CD4-positive, alpha-beta T cell treated with Interleukin-2 at 100 ng/mL for 4 hours (primary cell): ENCODE results near the gene TAS2R50.
"Not testable (repeated sequence)": the region's sequence is repeated elsewhere in the genome, so short reads cannot be mapped to it uniquely, and the experiment has no call there.

Source experiments
- DNase-seq: peaks from one replicate; pipeline ENCODE4 v3.0.0-alpha.2; 2020; ENCODE audit warnings: low spot score

TAS2R50 gene, protein sequence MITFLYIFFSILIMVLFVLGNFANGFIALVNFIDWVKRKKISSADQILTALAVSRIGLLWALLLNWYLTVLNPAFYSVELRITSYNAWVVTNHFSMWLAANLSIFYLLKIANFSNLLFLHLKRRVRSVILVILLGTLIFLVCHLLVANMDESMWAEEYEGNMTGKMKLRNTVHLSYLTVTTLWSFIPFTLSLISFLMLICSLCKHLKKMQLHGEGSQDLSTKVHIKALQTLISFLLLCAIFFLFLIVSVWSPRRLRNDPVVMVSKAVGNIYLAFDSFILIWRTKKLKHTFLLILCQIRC

GRCh38 chr12:10986812-10987211 lies at the start of gene TAS2R50:
Gene TAS2R50 (minus strand): TSS chr12:10986912. CDS start chr12:10986860, 52 bp downstream.
- DNase-seq = no peak

DNA sequence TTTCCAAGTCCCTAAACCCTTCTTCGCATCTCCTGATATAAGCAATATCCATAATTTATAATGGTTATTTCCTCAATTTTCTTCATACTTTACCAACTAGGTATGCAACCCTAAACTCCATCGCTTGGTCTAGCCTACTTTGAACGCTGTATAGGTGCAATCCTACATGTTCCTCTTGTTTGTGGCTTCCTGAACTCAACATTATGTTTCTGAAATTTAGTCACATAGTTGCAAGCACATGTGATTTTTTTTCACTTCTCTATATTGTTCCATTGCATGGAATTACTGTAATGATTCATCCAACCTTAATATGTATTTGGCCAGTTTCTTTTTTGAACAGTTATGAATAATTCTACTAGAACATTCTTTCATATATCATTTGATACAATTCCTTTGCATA lies 47.2 kb upstream of the TAS2R50 start:
- DNase-seq = not testable (repeated sequence)

- no peak for DNase-seq
Measured at GRCh38 chr12:11031307-11031706, 44.6 kb upstream of the TAS2R50 start, which contains the start of gene TAS2R31. Gene TAS2R31 (minus strand): TSS chr12:11031407. CDS start chr12:11031335, 72 bp downstream.

DNA sequence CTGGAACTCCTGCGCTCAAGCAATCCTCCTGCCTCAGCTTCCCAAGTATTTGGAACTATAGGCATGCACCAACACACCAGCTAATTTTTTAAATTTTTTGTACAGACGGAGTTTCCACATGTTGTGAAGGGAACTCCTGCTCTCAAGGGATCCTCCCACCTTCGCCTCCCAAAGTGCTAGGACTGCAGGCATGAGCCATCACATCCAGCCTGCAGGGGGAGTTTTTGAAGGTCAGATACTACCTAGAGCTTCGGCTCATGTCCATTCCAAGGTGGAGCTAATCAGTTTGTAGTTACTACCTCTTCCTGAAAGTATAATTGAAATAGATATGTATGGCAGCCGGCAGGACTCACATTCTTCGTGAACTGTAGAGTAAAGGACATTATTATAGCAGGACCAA lies 39.4 kb upstream of the TAS2R50 start:
- DNase-seq = no peak

GRCh38 chr12:11023387-11023786 lies 36.7 kb upstream of the TAS2R50 start:
- DNase-seq = no peak

DNA sequence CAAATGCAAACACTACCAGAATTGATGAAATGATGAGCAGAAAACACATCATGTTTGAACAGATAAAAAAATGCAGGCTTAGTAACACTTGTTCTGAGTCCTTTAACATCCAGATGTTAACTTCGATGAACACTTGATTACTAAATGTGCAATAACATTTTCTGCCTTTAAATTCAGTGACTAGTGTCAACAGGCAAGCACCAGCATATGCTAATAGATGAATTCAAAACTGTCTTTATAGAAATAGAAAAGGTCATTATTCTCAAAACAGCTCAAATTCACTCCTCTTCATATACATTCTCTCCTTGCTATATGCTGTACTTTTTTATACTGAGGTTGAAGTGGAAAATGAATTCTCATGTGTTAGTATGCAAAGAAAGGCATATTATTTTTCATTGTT lies 35.8 kb upstream of the TAS2R50 start, which contains the start of gene TAS2R19:
TSS of gene TAS2R19 (minus strand) at position 101 of the 400 bp plus-strand sequence. CDS start at position 52, 49 bp downstream.
- no peak for DNase-seq

- DNase-seq = no peak
Measured at GRCh38 chr12:11016937-11017336, 30.2 kb upstream of the TAS2R50 start.

- DNase-seq = no peak
Measured at GRCh38 chr12:11015775-11016430, 29.2 kb upstream of the TAS2R50 start.

DNA sequence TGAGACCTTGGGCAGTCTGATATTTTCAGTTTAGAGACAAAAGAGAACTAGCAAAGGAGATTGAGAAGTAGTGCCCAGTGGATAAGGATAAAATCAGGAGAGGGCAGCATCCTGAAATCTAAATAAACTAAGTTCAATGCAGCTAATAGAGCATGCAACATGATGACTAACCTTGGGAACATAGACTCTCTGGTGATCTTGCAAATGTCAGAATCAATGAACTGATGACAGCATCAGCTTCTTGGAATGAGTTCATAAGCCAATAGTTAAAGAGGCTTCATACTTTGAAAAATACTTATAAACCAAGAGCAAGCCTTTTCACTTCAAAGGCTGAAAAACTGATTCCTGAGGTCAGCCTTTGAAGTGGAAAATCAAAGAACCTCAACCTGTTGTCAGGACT lies 27.5 kb upstream of the TAS2R50 start:
- DNase-seq = no peak

GRCh38 chr12:11007608-11008007 lies 20.9 kb upstream of the TAS2R50 start:
- no peak for DNase-seq

DNA sequence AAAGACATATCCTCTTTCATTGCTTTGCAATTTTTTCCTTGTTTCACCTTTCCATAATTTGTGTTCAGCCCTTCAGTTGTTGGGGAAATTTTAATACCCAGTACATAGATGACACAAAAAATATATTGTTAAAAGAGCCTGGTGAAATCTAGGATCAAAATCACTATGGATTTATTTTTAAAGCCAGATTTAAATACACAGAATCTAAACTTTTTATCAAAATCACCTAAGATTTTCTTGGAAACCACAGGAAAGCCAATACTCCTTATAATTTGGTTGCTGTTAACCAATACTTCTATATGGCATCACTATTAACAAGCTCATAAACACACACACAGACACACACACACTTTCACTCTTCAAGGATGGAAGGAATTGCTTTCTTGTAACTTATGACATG lies 11.5 kb upstream of the TAS2R50 start, which contains the start of gene TAS2R20:
TSS of gene TAS2R20 (minus strand) at position 101 of the 400 bp plus-strand sequence. CDS start 429 bp downstream, outside the sequence.
- no peak for DNase-seq

DNA sequence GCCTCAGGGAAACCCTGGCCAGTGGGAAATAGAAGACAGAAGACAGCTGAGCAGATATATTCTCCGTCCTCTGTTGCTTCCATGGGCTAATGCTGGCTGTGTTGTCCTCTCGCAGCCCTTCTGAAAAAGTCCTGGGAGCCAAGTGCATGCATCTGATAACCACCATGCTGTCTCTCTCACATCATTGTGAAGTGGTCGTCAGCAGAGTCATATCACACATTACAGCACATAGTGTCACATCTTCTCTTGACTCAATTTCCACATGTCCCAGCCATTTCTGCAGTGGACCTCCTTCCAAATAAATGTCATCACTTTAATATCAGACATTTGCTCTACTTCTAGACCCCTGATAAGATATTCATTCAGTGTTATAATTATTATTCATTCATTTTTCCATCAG lies 7.6 kb upstream of the TAS2R50 start:
- no peak for DNase-seq

DNA sequence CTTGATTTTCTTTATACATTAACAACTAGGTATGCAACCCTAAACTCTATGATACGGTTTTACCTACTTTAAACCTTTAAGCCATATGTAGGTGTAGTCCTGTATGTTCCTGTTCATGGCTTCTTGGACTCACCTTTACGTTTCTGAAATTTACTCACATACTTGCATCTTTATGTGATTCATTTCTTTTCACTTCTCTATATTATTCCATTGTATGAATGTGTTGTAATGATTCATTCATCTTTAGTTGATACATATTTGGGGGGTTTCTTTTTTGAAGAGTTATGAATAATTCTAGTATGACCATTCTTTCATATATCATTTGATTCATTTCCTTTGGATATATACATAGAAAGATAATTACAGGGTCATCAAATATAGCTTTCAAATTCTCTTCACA lies 2.4 kb upstream of the TAS2R50 start:
- DNase-seq = no peak

DNA sequence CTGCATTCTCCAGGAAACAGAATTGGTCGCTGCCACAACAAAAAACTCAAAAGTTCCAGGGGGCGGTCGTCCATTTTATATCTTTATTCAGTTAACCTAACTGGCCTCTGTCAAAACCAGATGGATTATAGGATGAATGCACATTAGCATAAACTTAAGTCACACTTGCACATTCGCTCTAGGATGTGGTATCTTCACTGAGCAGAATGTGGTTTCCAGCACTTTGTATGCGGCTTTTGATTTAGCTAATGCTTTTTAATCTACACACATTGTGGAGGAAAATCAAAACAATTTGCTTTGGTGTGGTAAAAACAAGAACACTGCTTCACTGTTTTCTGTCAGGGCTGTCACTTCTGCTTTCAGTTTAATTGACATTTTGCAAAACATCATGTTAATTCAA lies 4.5 kb downstream of the TAS2R50 start:
- DNase-seq = peak; percentile 47

GRCh38 chr12:10974965-10975364 lies 11.7 kb downstream of the TAS2R50 start:
- no peak for DNase-seq

DNA sequence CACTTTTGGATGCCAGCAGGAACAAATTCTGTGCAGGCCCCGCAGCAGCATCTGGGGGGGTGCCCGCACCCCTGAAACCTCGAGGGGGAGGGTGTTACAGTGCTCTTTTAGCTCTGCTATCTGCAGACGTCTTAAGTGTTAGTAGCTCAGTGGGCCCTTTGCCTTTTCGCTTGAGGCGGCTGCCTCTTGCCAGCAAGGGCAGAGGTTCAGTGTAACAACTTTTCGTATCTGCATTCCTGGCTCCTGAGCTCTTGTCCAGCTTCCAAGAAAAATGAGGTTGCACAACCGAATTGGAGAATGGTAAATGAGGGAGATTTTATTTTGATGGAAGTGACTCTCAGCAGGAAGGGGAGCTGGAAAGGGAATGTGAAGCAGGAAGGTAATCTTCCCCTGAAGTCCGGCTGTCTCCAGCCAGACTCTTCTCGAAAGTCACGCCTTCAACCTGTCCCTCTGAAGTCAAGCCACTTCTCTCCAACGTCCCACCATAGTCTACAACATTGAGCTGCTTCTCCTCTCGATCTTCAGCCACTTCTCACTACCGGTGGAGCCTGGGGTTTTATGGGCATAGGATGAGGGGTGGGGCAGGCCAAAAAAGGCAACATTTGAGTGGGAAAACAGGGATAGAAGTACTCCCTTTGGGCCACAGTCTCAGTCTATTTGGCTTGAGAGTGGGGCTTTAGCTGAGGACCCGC lies 17.8 kb downstream of the TAS2R50 start:
- DNase-seq = no peak

DNA sequence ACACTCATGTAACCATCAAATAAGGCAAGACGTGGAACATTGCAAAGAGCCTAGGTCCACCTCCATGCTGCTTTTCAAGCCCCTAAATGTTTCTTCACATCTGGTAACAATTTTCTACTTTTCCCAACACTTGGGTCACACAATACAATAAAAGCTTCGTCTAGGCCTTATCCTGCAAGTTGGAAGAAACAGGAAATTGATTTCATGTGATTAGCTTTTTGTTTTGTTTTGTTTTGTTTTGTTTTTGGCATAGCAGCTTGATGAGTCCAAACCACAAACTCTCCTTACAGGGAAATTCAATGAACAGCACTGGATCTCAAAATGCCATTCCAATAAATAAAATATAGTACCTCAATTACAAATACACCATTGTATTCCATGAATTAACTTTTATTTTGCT lies 19.3 kb downstream of the TAS2R50 start:
- DNase-seq = no peak

GRCh38 chr12:10966314-10966713 lies 20.4 kb downstream of the TAS2R50 start:
- DNase-seq = no peak

GRCh38 chr12:10965476-10965875 lies 21.2 kb downstream of the TAS2R50 start:
- no peak for DNase-seq

DNA sequence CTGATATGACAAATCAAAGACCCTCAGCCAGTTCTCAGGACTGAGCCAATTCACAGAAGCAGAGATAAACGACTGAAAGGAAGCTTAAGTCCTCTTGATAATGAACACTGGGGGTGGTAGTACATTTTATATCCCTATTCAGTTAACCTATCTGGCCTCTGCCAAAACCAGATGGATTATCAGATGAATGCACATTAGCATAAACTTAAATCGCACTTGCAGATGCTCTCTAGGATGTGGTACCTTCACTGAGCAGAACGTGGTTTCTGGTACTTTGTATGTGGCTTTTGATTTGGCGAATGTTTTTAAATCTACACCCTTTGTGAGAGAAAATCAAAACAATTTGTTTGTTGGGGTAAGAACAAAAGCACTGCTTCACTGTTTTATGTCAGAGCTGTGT lies 26.5 kb downstream of the TAS2R50 start:
- DNase-seq = no peak

GRCh38 chr12:10959804-10960203 lies 26.9 kb downstream of the TAS2R50 start:
- DNase-seq = no peak

- no peak for DNase-seq
Measured at GRCh38 chr12:10957741-10958140, 29.0 kb downstream of the TAS2R50 start.

DNA sequence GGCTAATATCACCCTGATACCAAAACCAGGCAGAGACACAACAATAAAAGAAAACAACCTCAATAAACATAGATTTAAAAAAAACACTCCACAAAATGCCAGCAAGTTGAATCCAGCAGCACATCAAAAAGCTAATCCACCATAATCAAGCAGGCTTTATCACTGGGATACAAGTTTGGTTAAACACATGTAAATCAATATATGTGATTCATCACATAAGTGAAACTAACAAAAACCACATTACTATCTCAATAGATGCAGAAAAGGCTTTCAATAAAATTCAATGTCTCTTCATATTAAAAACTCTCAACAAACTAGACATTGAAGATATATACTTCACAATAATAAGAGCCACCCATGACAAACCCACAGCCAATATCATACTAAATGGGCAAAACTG lies 30.6 kb downstream of the TAS2R50 start:
- no peak for DNase-seq
